Stimulated activated CD4-positive, alpha-beta T cell treated with anti-CD3 and anti-CD28 coated beads, TNF-alpha, amount 100 ng/mL, for 24 hours (primary cell): Measurements from ENCODE around the gene NDUFA5.
A peak's percentile ranks its signal among the peaks of the same experiment; 100 is the strongest.

Experiments used
- DNase-seq, 3 experiments: peaks; one replicate each; pipeline ENCODE4 v3.0.0-alpha.2; 2020; ENCODE audit warnings: low read depth in 3 of 3

Gene NDUFA5

GRCh38 chr7:123557398-123558288 is at the start of gene NDUFA5:
Gene NDUFA5, minus strand, starts transcription at chr7:123557818. Its CDS starts 23 bp downstream, at chr7:123557795.
- DNase-seq = peak; percentile 93 to 97 (median 94)

GRCh38 chr7:123604739-123605138 is 47.1 kb upstream of the NDUFA5 start:
- no peak for DNase-seq

GRCh38 chr7:123602648-123603047 is 45.0 kb upstream of the NDUFA5 start:
- no peak for DNase-seq

DNA sequence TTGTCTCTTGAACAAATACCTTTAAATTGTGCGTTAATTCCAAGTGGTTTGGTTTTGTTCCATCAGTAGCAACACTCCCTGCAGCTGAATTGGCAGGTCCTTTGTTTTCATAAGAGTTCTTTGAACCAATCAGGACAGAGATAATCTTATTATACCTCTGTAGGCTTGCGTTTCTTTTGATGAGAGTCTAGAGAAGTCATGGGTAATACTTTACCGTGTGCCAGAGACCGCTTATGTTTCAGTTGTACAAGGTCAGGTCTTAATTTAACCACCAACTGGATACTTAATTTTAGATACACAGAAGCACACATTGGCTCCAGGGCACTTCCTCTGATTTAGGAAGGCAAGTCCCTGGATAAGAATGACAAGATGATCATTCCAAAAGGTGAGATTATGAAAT is 43.9 kb upstream of the NDUFA5 start, which contains the start of gene ASB15:
Gene ASB15 (plus strand): TSS at position 292 of the 400 bp plus-strand sequence. CDS start 12,682 bp downstream, outside the sequence.
- DNase-seq = no peak

DNA sequence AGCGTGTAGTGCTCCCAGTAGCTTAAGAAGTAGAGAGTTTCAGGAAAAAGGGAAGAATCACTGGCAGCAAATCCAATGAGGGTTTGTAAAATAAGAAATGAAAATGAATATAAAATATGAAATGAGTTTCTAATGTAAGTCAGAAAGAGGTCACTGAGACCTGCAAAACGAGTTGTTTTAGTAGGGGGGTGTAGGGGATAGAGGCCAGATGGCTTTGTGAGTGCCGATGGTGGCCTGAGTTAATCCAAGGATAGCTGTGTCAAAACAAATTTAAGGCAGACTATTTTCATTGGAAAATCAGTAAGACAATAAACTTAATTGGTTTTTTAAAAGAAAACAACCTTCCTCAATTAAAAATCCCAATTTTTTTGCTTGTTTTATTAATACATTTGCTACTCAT is 43.3 kb upstream of the NDUFA5 start:
- no peak for DNase-seq

GRCh38 chr7:123599766-123600165 is 42.1 kb upstream of the NDUFA5 start:
- DNase-seq = no peak

DNA sequence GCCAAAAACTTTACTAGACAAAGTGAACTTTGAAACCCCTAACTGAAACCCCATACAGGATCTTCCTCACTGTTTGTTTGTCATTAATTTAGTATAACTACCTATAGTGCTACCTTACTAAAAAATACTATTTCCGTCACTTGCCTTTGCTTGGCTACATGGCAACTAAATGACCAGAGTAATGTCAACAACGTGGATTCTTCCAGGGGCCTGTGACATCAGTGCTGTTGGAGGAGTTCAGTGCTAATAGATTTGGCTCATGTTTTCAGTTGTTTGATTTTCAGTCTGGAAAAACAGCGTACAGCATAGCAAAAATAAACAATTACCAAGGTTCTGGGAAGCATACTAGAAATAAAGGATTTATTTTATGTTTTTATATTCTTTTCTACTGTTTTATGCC is 41.0 kb upstream of the NDUFA5 start:
- no peak for DNase-seq

GRCh38 chr7:123594813-123595241 is 37.2 kb upstream of the NDUFA5 start:
- DNase-seq = no peak

- DNase-seq = no peak
Observed at GRCh38 chr7:123588376-123588775, 30.8 kb upstream of the NDUFA5 start.

GRCh38 chr7:123583821-123584220 is 26.2 kb upstream of the NDUFA5 start:
- DNase-seq = no peak

DNA sequence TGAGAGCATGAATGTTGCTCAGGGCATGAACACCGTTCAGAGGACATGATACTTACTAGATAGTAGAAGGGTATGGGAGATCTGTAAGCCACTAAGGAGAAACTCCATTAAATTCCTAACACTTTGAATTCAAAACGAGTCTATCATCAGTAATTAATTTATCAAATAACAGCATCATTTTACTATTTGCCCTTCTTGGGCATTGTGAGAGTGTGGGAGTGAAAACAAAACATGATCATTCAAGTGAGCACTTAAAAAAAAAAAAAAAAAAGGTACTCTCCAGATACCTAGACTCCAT is 23.5 kb upstream of the NDUFA5 start:
- DNase-seq = no peak

DNA sequence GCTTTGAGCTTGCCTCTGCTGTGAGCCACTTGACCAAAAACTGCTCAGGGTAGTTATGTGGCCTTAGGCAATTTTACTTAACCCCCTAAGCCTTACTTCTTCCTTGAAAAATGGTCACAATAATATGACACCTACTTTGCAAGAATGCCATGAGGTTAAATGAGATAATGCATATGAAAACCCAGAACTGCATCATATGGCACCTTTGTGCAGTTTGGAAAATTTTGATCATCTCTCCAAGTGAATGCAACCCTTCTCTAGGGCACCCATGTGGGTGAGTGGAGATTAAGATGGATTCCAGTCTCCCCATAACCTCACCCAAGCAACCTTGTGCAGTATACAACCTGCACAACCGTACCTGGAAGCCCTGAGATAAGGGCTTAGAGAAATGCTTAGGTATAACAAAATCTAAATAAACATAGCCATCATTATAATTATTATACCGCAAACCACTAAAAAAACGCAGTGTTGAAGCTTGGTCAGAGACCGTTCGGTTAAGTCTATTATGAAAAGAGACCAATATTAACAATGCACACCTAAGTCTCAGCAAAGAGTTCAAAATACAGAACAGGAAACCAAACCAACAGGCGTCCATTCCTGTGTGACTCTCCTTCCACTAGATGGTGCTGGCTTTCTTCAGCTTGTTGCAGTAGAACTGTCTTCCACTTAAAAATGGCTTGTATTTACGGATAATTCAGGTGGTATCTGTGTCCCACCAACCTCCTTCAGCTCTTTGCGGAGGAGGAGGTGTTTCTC is 23.0 kb upstream of the NDUFA5 start:
- DNase-seq = no peak

DNA sequence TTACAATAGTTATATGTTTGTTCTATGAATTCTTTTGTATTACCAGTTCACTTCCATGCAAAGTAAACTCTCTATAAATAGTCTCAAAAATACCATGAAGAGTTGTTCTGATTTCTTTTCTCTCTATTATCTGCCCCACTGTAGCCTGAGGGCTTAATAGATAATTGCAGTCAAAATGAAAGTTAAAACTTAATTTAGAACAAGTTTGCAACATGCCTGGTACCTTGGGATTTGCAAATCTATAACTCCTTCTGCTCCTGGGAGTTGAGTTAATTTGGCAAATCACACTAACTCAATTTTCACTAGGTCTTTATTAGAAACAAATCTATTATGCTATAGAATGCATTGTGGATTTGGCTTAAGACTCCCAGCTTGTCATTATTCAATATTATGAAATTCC is 21.8 kb upstream of the NDUFA5 start:
- no peak for DNase-seq

DNA sequence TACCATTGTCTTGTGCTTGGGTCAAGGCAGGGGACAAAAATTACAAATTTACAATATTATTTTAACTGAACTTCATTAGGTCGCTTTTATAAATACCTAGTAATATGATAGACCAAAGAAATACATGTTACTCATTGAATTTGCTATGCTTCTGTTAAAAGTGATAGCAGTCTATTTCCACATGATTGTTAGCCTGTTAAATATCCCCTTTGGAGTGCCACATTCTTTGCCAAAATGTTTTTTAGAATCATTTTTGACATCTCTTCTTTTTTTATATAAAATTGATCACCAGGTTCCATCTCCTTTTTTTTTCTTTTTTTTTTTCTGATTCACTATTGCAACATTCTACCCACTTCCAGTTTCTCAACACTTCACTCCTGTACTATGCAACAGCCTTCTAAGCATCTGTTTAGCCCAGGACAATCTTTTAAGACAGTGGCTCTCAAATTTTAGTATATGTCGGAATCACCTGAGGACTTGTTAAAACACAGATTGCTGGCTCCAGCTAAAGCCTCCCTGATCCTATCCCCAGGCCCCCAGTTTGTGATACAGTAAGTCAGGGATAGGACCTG is 16.4 kb upstream of the NDUFA5 start:
- DNase-seq = no peak

DNA sequence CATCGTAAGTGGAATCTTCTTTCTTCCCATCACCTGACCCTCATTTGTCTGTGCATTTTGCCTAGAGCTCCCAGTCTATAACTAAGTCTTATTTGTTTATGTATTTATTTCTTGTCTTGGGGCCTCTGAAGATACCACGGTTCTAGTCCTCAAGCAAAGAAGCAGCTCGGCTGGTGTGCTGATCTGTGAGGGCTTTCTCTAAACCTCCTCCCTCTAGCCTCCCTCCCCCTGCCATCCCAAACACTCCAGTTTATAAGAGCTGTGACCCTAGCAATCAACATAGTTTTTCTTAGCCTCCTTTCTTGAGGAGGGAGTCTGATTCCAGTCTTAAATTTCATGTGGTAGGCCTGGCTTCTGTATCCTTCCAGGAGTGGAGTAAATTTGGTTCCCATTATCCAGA is 15.7 kb upstream of the NDUFA5 start:
- DNase-seq = no peak

- no peak for DNase-seq
Observed at GRCh38 chr7:123571684-123572083, 14.1 kb upstream of the NDUFA5 start.

GRCh38 chr7:123571187-123571586 is 13.6 kb upstream of the NDUFA5 start:
- no peak for DNase-seq

- no peak for DNase-seq
Observed at GRCh38 chr7:123570390-123571182, 13.0 kb upstream of the NDUFA5 start.

GRCh38 chr7:123569352-123570010 is 11.9 kb upstream of the NDUFA5 start:
- DNase-seq = no peak

- DNase-seq = no peak
Observed at GRCh38 chr7:123562121-123562520, 4.5 kb upstream of the NDUFA5 start.

DNA sequence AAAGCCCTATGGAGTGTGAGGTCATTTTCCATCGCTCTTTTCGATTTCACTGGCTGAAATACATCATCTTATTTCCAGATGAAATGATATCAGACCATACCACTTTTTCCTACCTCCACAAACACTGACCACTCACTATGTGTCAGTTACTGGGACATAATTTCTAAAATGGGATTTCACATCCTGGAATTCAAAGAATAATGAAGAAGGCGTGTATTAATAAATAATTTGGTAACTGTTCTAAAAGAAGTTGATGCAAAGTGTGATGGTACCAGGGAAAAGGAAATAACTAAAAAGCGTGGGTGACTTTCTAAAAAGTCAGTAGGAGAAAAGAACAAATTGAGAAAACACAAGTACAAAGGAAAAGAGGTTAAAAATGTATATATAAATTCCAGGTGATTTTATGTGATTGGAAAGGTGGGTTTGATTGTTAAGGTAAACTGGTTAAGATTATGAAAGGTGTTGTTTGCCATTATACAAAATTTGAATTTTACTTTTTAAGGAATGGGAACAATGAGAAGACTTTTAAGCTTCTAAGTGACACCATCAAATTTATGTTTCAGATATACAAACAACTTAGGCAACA is 764 bp upstream of the NDUFA5 start:
- DNase-seq = no peak
